H9 (cell line): Measurements from ENCODE around the gene SLC15A3. TPM values are rescaled to one million over a fixed set of nuclear protein-coding genes. Genes with fewer than 3 reads are reported as not detected.

Experiments
- DNase-seq: peaks from one replicate; pipeline ENCODE4 v3.0.0-alpha.2; 2017
- H2AFZ ChIP-seq: one replicate; pipeline ENCODE4 v1.6.1; 2013; ENCODE audit warnings: mild to moderate bottlenecking, low read length, control low read depth, moderate library complexity
- H2AK5ac ChIP-seq: 2 replicates; pipeline ENCODE4 v1.6.1; 2013; ENCODE audit warnings: low read length, control low read depth, mixed read lengths; ENCODE audit not compliant: insufficient read length
- H2BK120ac ChIP-seq: one replicate; pipeline ENCODE4 v1.6.1; 2013; ENCODE audit warnings: low read depth, mild to moderate bottlenecking, low read length, control low read depth, inconsistent platforms; ENCODE audit not compliant: poor library complexity, severe bottlenecking
- H2BK12ac ChIP-seq: 2 replicates; pipeline ENCODE4 v1.6.1; 2013; ENCODE audit warnings: low read length, control low read depth, mixed read lengths, low read depth; ENCODE audit not compliant: insufficient read length
- H2BK15ac ChIP-seq: 2 replicates; pipeline ENCODE4 v1.6.1; 2013; ENCODE audit warnings: low read depth, low read length, control low read depth
- H2BK20ac ChIP-seq: one replicate; pipeline ENCODE4 v1.6.1; 2013; ENCODE audit warnings: low read depth, mild to moderate bottlenecking, low read length, control low read depth, inconsistent platforms; ENCODE audit not compliant: poor library complexity, severe bottlenecking
- H2BK5ac ChIP-seq: 2 replicates; pipeline ENCODE4 v1.6.1; 2013; ENCODE audit warnings: low read length, control low read depth, mixed read lengths; ENCODE audit not compliant: insufficient read length
- H3K14ac ChIP-seq: 2 replicates; pipeline ENCODE4 v1.6.1; 2013; ENCODE audit warnings: low read length, control low read depth; ENCODE audit not compliant: insufficient read depth
- H3K18ac ChIP-seq: 2 replicates; pipeline ENCODE4 v1.6.1; 2013; ENCODE audit warnings: low read depth, mild to moderate bottlenecking, mixed read lengths, low read length, control low read depth; ENCODE audit not compliant: insufficient read length
- H3K23ac ChIP-seq: 2 replicates; pipeline ENCODE4 v1.6.1; 2013; ENCODE audit warnings: low read length, control low read depth, mixed read lengths, low read depth; ENCODE audit not compliant: insufficient read length
- H3K23me2 ChIP-seq: 2 replicates; pipeline ENCODE4 v1.6.1; 2013; ENCODE audit warnings: low read depth, mild to moderate bottlenecking, mixed read lengths, low read length, control low read depth; ENCODE audit not compliant: insufficient read length, poor library complexity, severe bottlenecking
- H3K27ac ChIP-seq: 2 replicates; pipeline ENCODE4 v1.5.1; 2013; ENCODE audit warnings: low read length, control low read depth, mixed read lengths, low read depth; ENCODE audit not compliant: insufficient read length
- H3K27me3 ChIP-seq: 2 replicates; pipeline ENCODE4 v1.6.1; 2013; ENCODE audit warnings: low read length, control low read depth, inconsistent platforms; ENCODE audit not compliant: insufficient read depth
- H3K4ac ChIP-seq: 2 replicates; pipeline ENCODE4 v1.6.1; 2013; ENCODE audit warnings: low read depth, mild to moderate bottlenecking, control low read depth, inconsistent platforms, low read length, moderate library complexity
- H3K4me1 ChIP-seq: 2 replicates; pipeline ENCODE4 v1.6.1; 2013; ENCODE audit warnings: low read length, control low read depth, inconsistent platforms; ENCODE audit not compliant: insufficient read depth
- H3K4me2 ChIP-seq: 2 replicates; pipeline ENCODE4 v1.6.1; 2013; ENCODE audit warnings: low read length, control low read depth, mixed read lengths; ENCODE audit not compliant: insufficient read length, insufficient read depth
- H3K56ac ChIP-seq: 2 replicates; pipeline ENCODE4 v1.6.1; 2013; ENCODE audit warnings: low read depth, mild to moderate bottlenecking, mixed read lengths, low read length, control low read depth; ENCODE audit not compliant: insufficient read length
- H3K79me1 ChIP-seq: 2 replicates; pipeline ENCODE4 v1.6.1; 2013; ENCODE audit warnings: low read depth, mild to moderate bottlenecking, moderate library complexity, low read length, control low read depth, inconsistent platforms; ENCODE audit not compliant: insufficient read depth, poor library complexity, severe bottlenecking
- H3K79me2 ChIP-seq: 2 replicates; pipeline ENCODE4 v1.6.1; 2013; ENCODE audit warnings: low read length, control low read depth, inconsistent platforms; ENCODE audit not compliant: insufficient read depth
- H3K9ac ChIP-seq: 2 replicates; pipeline ENCODE4 v1.6.1; 2013; ENCODE audit warnings: low read length, control low read depth, mixed read lengths; ENCODE audit not compliant: insufficient read length; ENCODE audit errors: extremely low read depth
- H3K9me3 ChIP-seq: one replicate; pipeline ENCODE4 v1.6.1; 2013; ENCODE audit warnings: low read depth, low read length, inconsistent platforms; ENCODE audit not compliant: control insufficient read depth
- H3T11ph ChIP-seq: one replicate; pipeline ENCODE4 v1.6.1; 2013; ENCODE audit warnings: mild to moderate bottlenecking, low read length, control low read depth, inconsistent platforms
- H4K20me1 ChIP-seq: one replicate; pipeline ENCODE4 v1.6.1; 2013; ENCODE audit not compliant: control insufficient read depth, insufficient read length, insufficient read depth
- H4K5ac ChIP-seq: 2 replicates; pipeline ENCODE4 v1.6.1; 2013; ENCODE audit warnings: low read depth, mild to moderate bottlenecking, mixed read lengths, low read length, control low read depth; ENCODE audit not compliant: insufficient read length
- H4K8ac ChIP-seq: replicated peaks from 2 replicates; pipeline ENCODE4 v1.6.1; 2013; ENCODE audit warnings: low read length, control low read depth, mixed read lengths, low read depth; ENCODE audit not compliant: insufficient read length
- H4K91ac ChIP-seq: 2 replicates; pipeline ENCODE4 v1.6.1; 2013; ENCODE audit warnings: low read depth, mild to moderate bottlenecking, moderate library complexity, mixed read lengths, low read length, control low read depth; ENCODE audit not compliant: insufficient read length
- H3K27ac Mint-ChIP-seq, 3 experiments: 2 replicates in 2 of 3; 3 replicates in 1 of 3; pipeline ENCODE4 v1.8.0; 2020 to 2021; ENCODE audit warnings: mixed read lengths in 3 of 3, mild to moderate bottlenecking in 1 of 3, moderate library complexity in 1 of 3
- H3K27me3 Mint-ChIP-seq: 2 replicates; pipeline ENCODE4 v1.8.0; 2021; ENCODE audit warnings: low read depth, mild to moderate bottlenecking, moderate library complexity, mixed read lengths
- H3K36me3 Mint-ChIP-seq, 3 experiments: 2 replicates in 2 of 3; 3 replicates in 1 of 3; pipeline ENCODE4 v1.8.0; 2020 to 2021; ENCODE audit warnings: low read depth in 3 of 3, mixed read lengths in 3 of 3; ENCODE audit not compliant: insufficient read depth in 1 of 3
- H3K4me1 Mint-ChIP-seq, 2 experiments: 2 replicates each; pipeline ENCODE4 v1.8.0; 2020; ENCODE audit warnings: mixed read lengths in 2 of 2
- H3K4me3 Mint-ChIP-seq, 2 experiments: 2 replicates in 1 of 2; 3 replicates in 1 of 2; pipeline ENCODE4 v1.8.0; 2020 to 2021; ENCODE audit warnings: mild to moderate bottlenecking in 2 of 2, mixed read lengths in 2 of 2, moderate library complexity in 1 of 2
- H3K9me3 Mint-ChIP-seq, 2 experiments: 2 replicates in 1 of 2; 3 replicates in 1 of 2; pipeline ENCODE4 v1.8.0; 2020; ENCODE audit warnings: mild to moderate bottlenecking in 2 of 2, mixed read lengths in 2 of 2, moderate library complexity in 1 of 2
- CTCF ChIP-seq: fragments of 200-600 bp; sonication (generic); conservative IDR thresholded peaks from 3 replicates; pipeline ENCODE4 v1.8.0; 2021; ENCODE audit warnings: antibody characterized with exemption, mild to moderate bottlenecking
- WGBS: extraction: QIAGEN DNeasy Blood & Tissue Kit; methylation state at CpG from one replicate; pipeline ENCODE4 v1.1.7; 2013; ENCODE audit warnings: missing lambda C conversion rate, low lambda C conversion rate, mixed read lengths; ENCODE audit not compliant: insufficient read length; ENCODE audit errors: extremely low coverage; 5-methylcytosine and 5-hydroxymethylcytosine counted together
- total RNA-seq: library from RNA; stranded (reverse); gene quantifications from 2 replicates; pipeline ENCODE4 v1.2.1, GENCODE V29; 2021

The SLC15A3 gene
- total RNA-seq, 1 experiment from 2014 or later: 7.0 TPM

- Histone ChIP-seq H4K5ac (no peak overlapping the region), H3K56ac (no peak overlapping the region), H2BK15ac (no peak overlapping the region), H3T11ph (no peak overlapping the region), H3K14ac (no peak overlapping the region), H3K9ac (no peak overlapping the region), H2BK120ac (no peak overlapping the region), H3K4ac (no peak overlapping the region), H3K4me2 (peak overlapping the region; percentile 76), H3K79me1 (no peaks in the 10 kb centered on the region), H2AK5ac (no peak overlapping the region), H3K27me3 (no peaks in the 10 kb centered on the region; the same call in 1 of the 2 replicates), H2BK12ac (no peak overlapping the region), H3K18ac (no peak overlapping the region), H2BK5ac (no peak overlapping the region), H3K79me2 (no peaks in the 10 kb centered on the region; the same call in 1 of the 2 replicates), H3K23ac (no peak overlapping the region), H4K20me1 (no peaks in the 10 kb centered on the region), H2AFZ (no peak overlapping the region), H2BK20ac (no peak overlapping the region), H4K91ac (no peak overlapping the region), H3K4me1 (peaks cover 2% of the 10 kb centered on the region; the same call in 1 of the 2 replicates), H3K27ac (no peak overlapping the region), H3K9me3 (no peaks in the 10 kb centered on the region), H3K23me2 (peaks cover 22% of the 10 kb centered on the region), H4K8ac (no peak overlapping the region)
- WGBS: no CpG with 5 or more reads among the region's 22 CpGs
- peak overlapping the region in 2 of 3 experiments; percentile 14 to 96; a peak in 1 of 7 replicates for H3K27ac Mint-ChIP-seq
- peaks cover 40 to 42% of the 10 kb centered on the region in 2 experiments for H3K4me1 Mint-ChIP-seq
- no peak for TF ChIP-seq CTCF
- no peak for DNase-seq
- peaks cover 3 to 5% of the 10 kb centered on the region in 2 experiments; a peak in 4 of 5 replicates for H3K9me3 Mint-ChIP-seq
- H3K27me3 Mint-ChIP-seq: peaks cover 45% of the 10 kb centered on the region
- H3K4me3 Mint-ChIP-seq: peak overlapping the region; percentile 94 to 97; a peak in 3 of 5 replicates
- H3K36me3 Mint-ChIP-seq: peaks cover 0 to 5% (median 4%) of the 10 kb centered on the region in 3 experiments; a peak in 5 of 7 replicates
Measured at GRCh38 chr11:60912851-60913528, 39.0 kb downstream of the SLC15A3 start.
